K562 (cell line): Measurements from ENCODE around the gene GPC2. TPM values are rescaled to one million over a fixed set of nuclear protein-coding genes. Genes with fewer than 3 reads are reported as not detected.

ENCODE experiments used
- ATAC-seq: fragments of 200-7000 bp; cut with Tn5 transposase; 3 replicates; pipeline ENCODE4 v1.9.1; 2020; ENCODE audit warnings: moderate library complexity
- BruUV-seq: library from RNA; stranded (reverse); fragments of 400-500 nt; replicated peaks from 2 replicates; lab custom pipeline; 2021; lab: Mats Ljungman, UMichigan
- CTCF ChIA-PET: fragments of 300-600 bp; formaldehyde crosslinking; extraction: SDS; loops from one replicate; lab custom pipeline; 2021; ENCODE audit warnings: low intra/inter-chr PET ratio; lab: Yijun Ruan, JAX
- POLR2A ChIA-PET: fragments of 300-600, 350-650 bp; sonication (Branson Sonifier 250); formaldehyde crosslinking; extraction: SDS; loops from one replicate; lab custom pipeline; 2021; ENCODE audit warnings: antibody characterized with exemption, inconsistent platforms; lab: Yijun Ruan, JAX
- DNase-seq, 4 experiments: peaks; one replicate each; pipeline versions ENCODE4 v3.0.0 to v3.0.0-alpha.2; 2011 to 2018; ENCODE audit warnings: low spot score in 3 of 4, mixed read lengths in 3 of 4; ENCODE audit errors: extremely low read depth in 1 of 4
- FAIRE-seq: peaks from 2 replicates; lab custom pipeline; 2011; peaks lifted over from hg19 to GRCh38; lab: Jason Lieb, UNC
- H2AFZ ChIP-seq: 2 replicates; pipeline ENCODE4 v1.6.0; 2011; ENCODE audit warnings: low read depth, low read length, control low read depth, inconsistent platforms
- H3K27ac ChIP-seq: fragments of 200-600 bp; 3 replicates; pipeline ENCODE4 v1.8.0; 2011; ENCODE audit warnings: low read depth, mild to moderate bottlenecking, control low read depth, inconsistent platforms, low read length, moderate library complexity, mixed read lengths; ENCODE audit errors: extremely low read depth
- H3K27me3 ChIP-seq, 2 experiments: fragments of 300-600 bp in 1 of 2; 2 replicates in 1 of 2; 3 replicates in 1 of 2; pipeline versions ENCODE4 v1.6.0 to v1.8.0; 2011; ENCODE audit warnings: inconsistent platforms in 2 of 2, low read length in 2 of 2, mild to moderate bottlenecking in 1 of 2, mixed read lengths in 1 of 2, moderate library complexity in 1 of 2; ENCODE audit not compliant: control insufficient read depth in 2 of 2, insufficient read depth in 2 of 2
- H3K36me3 ChIP-seq: fragments of 300-600 bp; 3 replicates; pipeline ENCODE4 v1.8.0; 2011; ENCODE audit warnings: mild to moderate bottlenecking, low read length, inconsistent platforms; ENCODE audit not compliant: control insufficient read depth, insufficient read depth
- H3K4me1 ChIP-seq, 2 experiments: fragments of 200-600 bp in 1 of 2; replicated peaks in 1 of 2; 2 replicates in 1 of 2; 3 replicates in 1 of 2; pipeline versions ENCODE4 v1.5.1 to v1.8.0; 2011; ENCODE audit warnings: inconsistent platforms in 2 of 2, low read length in 2 of 2, mild to moderate bottlenecking in 1 of 2, mixed read lengths in 1 of 2, moderate library complexity in 1 of 2; ENCODE audit not compliant: control insufficient read depth in 2 of 2, insufficient read depth in 2 of 2
- H3K4me2 ChIP-seq: 2 replicates; pipeline ENCODE4 v1.6.1; 2011; ENCODE audit warnings: low read length, control low read depth, inconsistent platforms, mixed read lengths; ENCODE audit not compliant: insufficient read depth
- H3K4me3 ChIP-seq: fragments of 200-600 bp; sonication (generic), shearing (Covaris generic); 2 replicates; pipeline ENCODE4 v1.5.1; 2016; ENCODE audit warnings: control low read depth, inconsistent platforms
- H3K79me2 ChIP-seq: fragments of 200-600 bp; 3 replicates; pipeline ENCODE4 v1.8.0; 2011; ENCODE audit warnings: low read length, inconsistent platforms; ENCODE audit not compliant: control insufficient read depth, insufficient read depth
- H3K9ac ChIP-seq, 2 experiments: 2 replicates each; pipeline versions ENCODE4 v1.6.0 to v1.6.1; 2011; ENCODE audit warnings: low read depth in 2 of 2, low read length in 2 of 2, control low read depth in 1 of 2, inconsistent platforms in 1 of 2, mild to moderate bottlenecking in 1 of 2, mixed read lengths in 1 of 2; ENCODE audit not compliant: insufficient read depth in 1 of 2
- H3K9me1 ChIP-seq: one replicate; pipeline ENCODE4 v1.6.0; 2011; ENCODE audit warnings: inconsistent platforms, mild to moderate bottlenecking, low read length, moderate library complexity; ENCODE audit not compliant: control insufficient read depth, insufficient read depth
- H3K9me3 ChIP-seq: replicated peaks from 2 replicates; pipeline ENCODE4 v1.5.1; 2011; ENCODE audit warnings: low read depth, low read length, inconsistent platforms; ENCODE audit not compliant: control insufficient read depth, insufficient read depth
- H4K20me1 ChIP-seq: replicated peaks from 2 replicates; pipeline ENCODE4 v1.6.1; 2011; ENCODE audit warnings: low read length, inconsistent platforms, mixed read lengths; ENCODE audit not compliant: control insufficient read depth, insufficient read depth
- C11orf30 ChIP-seq: fragments of 450-650 bp; IDR thresholded peaks from 2 replicates; pipeline ENCODE4 v1.6.1; 2016; ENCODE audit warnings: low read depth, mild to moderate bottlenecking
- CBFA2T3 ChIP-seq: fragments of 450-650 bp; IDR thresholded peaks from 2 replicates; pipeline ENCODE4 v1.6.1; 2017
- MNT ChIP-seq, 2 experiments: fragments of 450-650 bp; conservative IDR thresholded peaks; 2 replicates each; pipeline ENCODE4 v1.6.1; 2017; ENCODE audit warnings: mild to moderate bottlenecking in 2 of 2, moderate library complexity in 2 of 2
- PATZ1 ChIP-seq: fragments of 250-450 bp; sonication (Bioruptor Pico); IDR thresholded peaks from 2 replicates; pipeline ENCODE4 v1.5.0; 2020; ENCODE audit warnings: mild to moderate bottlenecking, borderline replicate concordance
- SPI1 ChIP-seq: IDR thresholded peaks from 2 replicates; pipeline ENCODE4 v1.6.1; 2011; ENCODE audit warnings: low read depth, low read length, control low read depth, borderline replicate concordance
- TCF3 ChIP-seq: sonication (generic); formaldehyde crosslinking; IDR thresholded peaks from 2 replicates; pipeline ENCODE4 v1.4.0; 2020; ENCODE audit warnings: mild to moderate bottlenecking, missing genetic modification reagents
- THRB ChIP-seq: fragments of 450-650 bp; formaldehyde crosslinking; conservative IDR thresholded peaks from 2 replicates; pipeline ENCODE4 v1.4.0; 2022; ENCODE audit warnings: mild to moderate bottlenecking, missing genetic modification characterization
- ZBTB12 ChIP-seq: fragments of 250-450 bp; sonication (Bioruptor Pico); IDR thresholded peaks from 2 replicates; pipeline ENCODE4 v1.4.0; 2020
- ZNF263 ChIP-seq: sonication (generic); formaldehyde crosslinking; IDR thresholded peaks from 2 replicates; pipeline ENCODE4 v1.8.0; 2022; ENCODE audit warnings: mild to moderate bottlenecking, missing genetic modification reagents, borderline replicate concordance
- ZNF316 ChIP-seq: fragments of 450-650 bp; IDR thresholded peaks from 2 replicates; pipeline ENCODE4 v1.6.1; 2016
- ZNF740 ChIP-seq, 3 experiments: fragments of 200-800 bp in 1 of 3; sonication (Bioruptor generic) in 1 of 3; sonication (generic) in 1 of 3; formaldehyde crosslinking in 1 of 3; IDR thresholded peaks; 2 replicates each; pipeline versions ENCODE4 v1.6.1 to v1.8.0; 2016 to 2022; ENCODE audit warnings: mild to moderate bottlenecking in 2 of 3, missing compliant biosample characterization in 2 of 3, missing genetic modification characterization in 2 of 3, missing genetic modification reagents in 1 of 3
- WGBS: fragments of 100-300 bp; shearing (Covaris generic); methylation state at CpG from one replicate; pipeline ENCODE4 v1.1.6; 2016; ENCODE audit warnings: low coverage, mixed read lengths; ENCODE audit not compliant: insufficient coverage; ENCODE audit errors: missing lambda C conversion rate; 5-methylcytosine and 5-hydroxymethylcytosine counted together
- in situ Hi-C: fragments of 300-500 bp; cut with MboI; formaldehyde crosslinking; loops from 4 replicates; pipeline ENCODE4 v1.15.0; 2018; ENCODE audit warnings: inconsistent platforms, mixed read lengths
- intact Hi-C: fragments of 100-400 bp; cut with micrococcal nuclease; formaldehyde crosslinking; loops from 2 replicates; pipeline ENCODE4 v1.14.2; 2022
- polyA plus RNA-seq, 8 experiments: library from polyadenylated mRNA; depleted of rRNA in 4 of 8; stranded (reverse) in 5 of 8; unstranded in 3 of 8; fragments of >200 nt; fragmentation: Nextera tagmentation in 2 of 8; fragmentation: Illumina TruSeq in 1 of 8; extraction: Ambion mirVana in 2 of 8; extraction: Trizol in 1 of 8; gene quantifications; 2 replicates each; pipeline versions ENCODE4 v1.2.1 to v1.2.3, GENCODE V29; 2011 to 2014; ENCODE audit warnings: inconsistent platforms in 1 of 8, missing spikeins in 1 of 8
- total RNA-seq, 7 experiments: library from RNA; depleted of rRNA in 6 of 7; stranded (reverse); fragments of >200 nt in 6 of 7; fragmentation: Illumina TruSeq in 2 of 7; extraction: Trizol in 2 of 7; gene quantifications; 2 replicates each; pipeline versions ENCODE4 v1.2.1 to v1.2.3, GENCODE V29; 2011 to 2021; ENCODE audit warnings: low replicate concordance in 1 of 7

Gene GPC2
- total and polyA plus RNA-seq, 9 of the 15 experiments (the other 6 are each of a cell fraction or from before 2014, with no cell fraction given) = 0.06 to 7.7 (median 1.4) TPM; not detected in 1

- Histone ChIP-seq H3K4me1 (peaks cover 42 to 70% of the 10 kb centered on the region in 2 experiments), H3K9me3 (no peaks in the 10 kb centered on the region), H3K79me2 (peaks cover 29% of the 10 kb centered on the region), H3K36me3 (no peaks in the 10 kb centered on the region), H3K9ac (peak overlapping the region; percentile 61 to 69; a peak in 3 of 4 replicates), H3K9me1 (no peaks in the 10 kb centered on the region), H3K27me3 (no peaks in the 10 kb centered on the region), H4K20me1 (0 out of 2 replicates have a peak, but pooled peaks cover 3% of the 10 kb centered on the region), H3K27ac (peak overlapping the region; percentile 80), H3K4me3 (no peak overlapping the region; the same call in 1 of the 2 replicates), H2AFZ (no peak overlapping the region), H3K4me2 (peak overlapping the region; percentile 74)
- ChIA-PET POLR2A (interaction anchor here (0.6 to 5.7 kb wide), 23 partner anchors 9 to 877 kb away, joined by 3 to 45 read pairs (median 3); partner anchors contain the start of genes AP4M1, COPS6, MCM7 and MEPCE), CTCF (no interaction called here)
- no TSS peak for BruUV-seq
- in situ Hi-C loops = loop anchor here (5.0 kb wide), 2 partner anchors 132 to 207 kb away; partner anchors contain the start of gene TRIM4
- FAIRE-seq (peak; percentile 77), DNase-seq (peak; percentile 48 to 80 (median 63)), ATAC-seq (peak; percentile 33)
- intact Hi-C loops = loop anchor here (5.0 kb wide), 2 partner anchors 77 to 147 kb away; partner anchors contain the start of genes AZGP1 and ZSCAN21
- 50% methylated on average over 4 of the region's 4 CpGs for WGBS
- 0 out of 4 replicates have a peak, but pooled peaks of 1 of the 2 experiments have one; percentile 14 for TF ChIP-seq MNT (conservative IDR thresholded peaks at IDR 0.05)
- TF ChIP-seq SPI1 = peak; percentile 18; the same call in 1 of the 2 replicates
- TF ChIP-seq ZNF740 (CRISPR knock-in tag; IDR thresholded peaks at IDR 0.05) = no peak
- TF ChIP-seq ZNF740 (tag; IDR thresholded peaks at IDR 0.05) = peak in 1 of 2 experiments; percentile 74; a peak in 2 of 4 replicates
- TF ChIP-seq CBFA2T3 = 0 out of 2 replicates have a peak, but pooled peaks have one; percentile 5
- peak; percentile 62; the same call in 1 of the 2 replicates for TF ChIP-seq ZNF263 (CRISPR knock-in tag)
- TF ChIP-seq C11orf30 = peak; percentile 46; the same call in 1 of the 2 replicates
- TF ChIP-seq TCF3 = peak; percentile 9; the same call in 1 of the 2 replicates
- no peak for TF ChIP-seq ZBTB12
- no peak for TF ChIP-seq PATZ1
- TF ChIP-seq ZNF316 = peak; percentile 49; the same call in 1 of the 2 replicates
- TF ChIP-seq THRB (CRISPR knock-in tag) = 0 out of 2 replicates have a peak, but pooled peaks have one; percentile 71
Observed at GRCh38 chr7:100124301-100125230, 52.6 kb downstream of the GPC2 start.
